Activated CD4-positive, alpha-beta T cell treated with anti-CD3 and anti-CD28 coated beads, Interleukin-2, amount 10 ng/mL, durations not matched to agents 7 days and 5 days (primary cell): ENCODE results near the gene TMEM40. TPM values are rescaled to one million over a fixed set of nuclear protein-coding genes. Genes with fewer than 3 reads are reported as not detected.
"Not testable (repeated sequence)": the region's sequence is repeated elsewhere in the genome, so short reads cannot be mapped to it uniquely, and the experiment has no call there.

ENCODE experiments used
- CTCF ChIA-PET: fragments of 350-600 bp; sonication (Branson Sonifier 250); formaldehyde crosslinking; loops from one replicate; lab custom pipeline; 2021; ENCODE audit warnings: antibody characterized with exemption; lab: Charles Lee
- POLR2A ChIA-PET: fragments of 350-600 bp; sonication (Branson Sonifier 250); formaldehyde crosslinking; loops from one replicate; lab custom pipeline; 2021; ENCODE audit warnings: antibody characterized with exemption; lab: Charles Lee
- DNase-seq: peaks from one replicate; pipeline ENCODE4 v3.0.0-alpha.2; 2020
- H3K27ac Mint-ChIP-seq: one replicate; pipeline ENCODE4 v1.8.0; 2021; ENCODE audit warnings: mild to moderate bottlenecking, moderate library complexity, mixed read lengths
- H3K27me3 Mint-ChIP-seq: one replicate; pipeline ENCODE4 v1.8.0; 2021; ENCODE audit warnings: mixed read lengths
- H3K36me3 Mint-ChIP-seq: one replicate; pipeline ENCODE4 v1.8.0; 2021; ENCODE audit warnings: low read depth, mixed read lengths
- H3K4me1 Mint-ChIP-seq: one replicate; pipeline ENCODE4 v1.8.0; 2021; ENCODE audit warnings: mixed read lengths
- H3K4me3 Mint-ChIP-seq: one replicate; pipeline ENCODE4 v1.8.0; 2021; ENCODE audit warnings: mild to moderate bottlenecking, moderate library complexity, mixed read lengths
- H3K9me3 Mint-ChIP-seq: one replicate; pipeline ENCODE4 v1.8.0; 2021; ENCODE audit warnings: mixed read lengths
- total RNA-seq, 2 experiments: library from RNA; stranded (reverse); gene quantifications; one replicate each; pipeline ENCODE4 v1.2.3, GENCODE V29; 2021

Gene TMEM40
- total RNA-seq, 2 experiments from 2014 or later = not detected

- H3K27ac Mint-ChIP-seq, H3K4me3 Mint-ChIP-seq, H3K27me3 Mint-ChIP-seq, CTCF ChIA-PET, DNase-seq, H3K4me1 Mint-ChIP-seq, POLR2A ChIA-PET, H3K9me3 Mint-ChIP-seq, H3K36me3 Mint-ChIP-seq: not testable (repeated sequence)
Observed at GRCh38 chr3:12701601-12702000, 57.5 kb downstream of the TMEM40 start.

GRCh38 chr3:12700800-12701199 is 58.3 kb downstream of the TMEM40 start:
- Mint-ChIP-seq H3K27ac (no peak overlapping the region), H3K9me3 (no peaks in the 10 kb centered on the region), H3K27me3 (no peaks in the 10 kb centered on the region), H3K4me3 (no peak overlapping the region), H3K4me1 (no peaks in the 10 kb centered on the region), H3K36me3 (no peaks in the 10 kb centered on the region)
- ChIA-PET POLR2A (no interaction called here), CTCF (no interaction called here)
- no peak for DNase-seq

GRCh38 chr3:12695916-12696315 is 63.1 kb downstream of the TMEM40 start:
- H3K4me3 Mint-ChIP-seq = no peak overlapping the region
- DNase-seq = no peak
- H3K27ac Mint-ChIP-seq = no peak overlapping the region
- H3K9me3 Mint-ChIP-seq = no peaks in the 10 kb centered on the region
- no peaks in the 10 kb centered on the region for H3K36me3 Mint-ChIP-seq
- no peaks in the 10 kb centered on the region for H3K27me3 Mint-ChIP-seq
- POLR2A ChIA-PET = no interaction called here
- H3K4me1 Mint-ChIP-seq = no peaks in the 10 kb centered on the region
- CTCF ChIA-PET = no interaction called here

GRCh38 chr3:12695112-12695511 is 63.9 kb downstream of the TMEM40 start:
- H3K4me1 Mint-ChIP-seq = no peaks in the 10 kb centered on the region
- CTCF ChIA-PET = interaction anchor here (1.0 kb wide), 1 partner anchor 11 kb away, joined by 4 read pairs; no protein-coding TSS in a partner anchor
- POLR2A ChIA-PET = no interaction called here
- H3K4me3 Mint-ChIP-seq = no peak overlapping the region
- no peak for DNase-seq
- no peaks in the 10 kb centered on the region for H3K36me3 Mint-ChIP-seq
- H3K9me3 Mint-ChIP-seq = no peaks in the 10 kb centered on the region
- no peak overlapping the region for H3K27ac Mint-ChIP-seq
- no peaks in the 10 kb centered on the region for H3K27me3 Mint-ChIP-seq

GRCh38 chr3:12692444-12692843 is 66.6 kb downstream of the TMEM40 start:
- Mint-ChIP-seq H3K27ac (no peak overlapping the region), H3K9me3 (no peaks in the 10 kb centered on the region), H3K4me3 (no peak overlapping the region), H3K4me1 (no peaks in the 10 kb centered on the region), H3K36me3 (no peaks in the 10 kb centered on the region), H3K27me3 (peaks cover 2% of the 10 kb centered on the region)
- CTCF ChIA-PET = no interaction called here
- DNase-seq = no peak
- POLR2A ChIA-PET = no interaction called here

GRCh38 chr3:12689997-12690711 is 68.9 kb downstream of the TMEM40 start:
- no peak overlapping the region for H3K27ac Mint-ChIP-seq
- no peaks in the 10 kb centered on the region for H3K36me3 Mint-ChIP-seq
- no peaks in the 10 kb centered on the region for H3K9me3 Mint-ChIP-seq
- H3K27me3 Mint-ChIP-seq = peaks cover 2% of the 10 kb centered on the region
- POLR2A ChIA-PET = no interaction called here
- no peaks in the 10 kb centered on the region for H3K4me1 Mint-ChIP-seq
- DNase-seq = no peak
- CTCF ChIA-PET = no interaction called here
- H3K4me3 Mint-ChIP-seq = no peak overlapping the region

- Mint-ChIP-seq H3K36me3 (no peaks in the 10 kb centered on the region), H3K27me3 (peaks cover 2% of the 10 kb centered on the region), H3K9me3 (no peaks in the 10 kb centered on the region), H3K27ac (no peak overlapping the region), H3K4me3 (no peak overlapping the region), H3K4me1 (no peaks in the 10 kb centered on the region)
- CTCF ChIA-PET = no interaction called here
- DNase-seq = no peak
- POLR2A ChIA-PET = no interaction called here
Observed at GRCh38 chr3:12687948-12688347, 71.1 kb downstream of the TMEM40 start.

GRCh38 chr3:12686096-12686495 is 73.0 kb downstream of the TMEM40 start:
- ChIA-PET CTCF (interaction anchor here (0.6 kb wide), 1 partner anchor 97 kb away, joined by 3 read pairs; no protein-coding TSS in a partner anchor), POLR2A (no interaction called here)
- Mint-ChIP-seq H3K27ac (no peak overlapping the region), H3K27me3 (peaks cover 2% of the 10 kb centered on the region), H3K4me1 (peaks cover 7% of the 10 kb centered on the region), H3K4me3 (no peak overlapping the region), H3K9me3 (no peaks in the 10 kb centered on the region), H3K36me3 (no peaks in the 10 kb centered on the region)
- no peak for DNase-seq

Other genes starting within 250 kb of the TMEM40 start
- gene MKRN2OS, start 213.8 kb downstream of the TMEM40 start, total RNA-seq = not detected
- 10 to 100 TPM; 20.8 to 20.9 TPM for gene MKRN2, start 202.2 kb downstream of the TMEM40 start, total RNA-seq
- 10 to 100 TPM; 90.1 to 90.9 TPM for gene RAF1, start 95.1 kb downstream of the TMEM40 start, total RNA-seq
- under 1 TPM; 0.84 to 0.98 TPM for gene CAND2, start 37.4 kb upstream of the TMEM40 start, total RNA-seq
- gene RPL32, start 82.3 kb upstream of the TMEM40 start, total RNA-seq = 1,000 to 10,000 TPM; 2,113 to 2,760 TPM